Retina (tissue), 1 donor: ENCODE results near the gene TAS1R2.

Source experiments
- DNase-seq: peaks from one replicate; pipeline ENCODE4 v3.0.0-alpha.2; 2016

TAS1R2 gene

GRCh38 chr1:18796950-18797349 lies 62.5 kb downstream of the TAS1R2 start:
- no peak for DNase-seq

- no peak for DNase-seq
Observed at GRCh38 chr1:18795002-18795689, 64.3 kb downstream of the TAS1R2 start.

GRCh38 chr1:18794561-18794960 lies 64.9 kb downstream of the TAS1R2 start:
- DNase-seq = no peak

- DNase-seq = no peak
Observed at GRCh38 chr1:18794051-18794450, 65.4 kb downstream of the TAS1R2 start.

- DNase-seq = no peak
Observed at GRCh38 chr1:18793164-18793563, 66.3 kb downstream of the TAS1R2 start.

- no peak for DNase-seq
Observed at GRCh38 chr1:18792747-18793146, 66.7 kb downstream of the TAS1R2 start.
